ENCODE measurements around the gene SLC38A8. TPM values are rescaled to one million over a fixed set of nuclear protein-coding genes. Genes with fewer than 3 reads are reported as not detected.

Gene SLC38A8
- total RNA-seq, 4 donors from 2014 or later: not detected

GRCh38 chr16:84007965-84008364, 34.6 kb downstream of the SLC38A8 start:
- H3K4me3 ChIP-seq (ENCODE audit: low read depth, poor library complexity, severe bottlenecking): no peak overlapping the region
- TF ChIP-seq CTCF (IDR thresholded peaks at IDR 0.05): no peak
- no peak for TF ChIP-seq POLR2A (IDR thresholded peaks at IDR 0.05)
- WGBS, 2 donors: 54 to 66% methylated on average over 8 of the region's 8 CpGs
- intact Hi-C loops (cut with DNase I; ENCODE audit: low total_unique reads): no loop called here
- DNase-seq (ENCODE audit: low spot score in 2 of 2): no peak

- DNase-seq (ENCODE audit: low spot score in 2 of 2): no peak
- no peak overlapping the region for H3K4me3 ChIP-seq (ENCODE audit: low read depth, poor library complexity, severe bottlenecking)
- TF ChIP-seq POLR2A (IDR thresholded peaks at IDR 0.05): no peak
- TF ChIP-seq CTCF (IDR thresholded peaks at IDR 0.05): no peak
- intact Hi-C loops (cut with DNase I; ENCODE audit: low total_unique reads): no loop called here
- WGBS, 2 donors: 81 to 88% methylated on average over 4 of the region's 4 CpGs
These were observed 35.1 kb downstream of the SLC38A8 start for GRCh38 chr16:84007520-84007919.

GRCh38 chr16:84005391-84005790, 37.2 kb downstream of the SLC38A8 start:
- TF ChIP-seq POLR2A (IDR thresholded peaks at IDR 0.05): no peak
- TF ChIP-seq CTCF (IDR thresholded peaks at IDR 0.05): no peak
- DNase-seq (ENCODE audit: low spot score in 2 of 2): no peak
- H3K4me3 ChIP-seq (ENCODE audit: low read depth, poor library complexity, severe bottlenecking): no peak overlapping the region
- 71 to 74% methylated on average over 5 of the region's 5 CpGs for WGBS, 2 donors
- intact Hi-C loops (cut with DNase I; ENCODE audit: low total_unique reads): no loop called here

GRCh38 chr16:84004442-84004841, 38.2 kb downstream of the SLC38A8 start:
- intact Hi-C loops (cut with DNase I; ENCODE audit: low total_unique reads): no loop called here
- DNase-seq (ENCODE audit: low spot score in 2 of 2): no peak
- TF ChIP-seq CTCF (IDR thresholded peaks at IDR 0.05): no peak
- no peak for TF ChIP-seq POLR2A (IDR thresholded peaks at IDR 0.05)
- WGBS, 2 donors: 75 to 79% methylated on average over 7 of the region's 7 CpGs
- no peak overlapping the region for H3K4me3 ChIP-seq (ENCODE audit: low read depth, poor library complexity, severe bottlenecking)

GRCh38 chr16:84003038-84003437, 39.6 kb downstream of the SLC38A8 start:
- TF ChIP-seq POLR2A (IDR thresholded peaks at IDR 0.05): no peak
- no peak for TF ChIP-seq CTCF (IDR thresholded peaks at IDR 0.05)
- 80 to 85% methylated on average over 12 of the region's 12 CpGs for WGBS, 2 donors
- H3K4me3 ChIP-seq (ENCODE audit: low read depth, poor library complexity, severe bottlenecking): no peak overlapping the region
- intact Hi-C loops (cut with DNase I; ENCODE audit: low total_unique reads): no loop called here
- DNase-seq (ENCODE audit: low spot score in 2 of 2): no peak

- no peak for DNase-seq (ENCODE audit: low spot score in 2 of 2)
- H3K4me3 ChIP-seq (ENCODE audit: low read depth, poor library complexity, severe bottlenecking): no peak overlapping the region
- TF ChIP-seq POLR2A (IDR thresholded peaks at IDR 0.05) (no peak), CTCF (IDR thresholded peaks at IDR 0.05) (no peak)
- intact Hi-C loops (cut with DNase I; ENCODE audit: low total_unique reads): no loop called here
- WGBS, 2 donors: 86 to 91% methylated on average over 6 to 7 of the region's 7 CpGs
These were observed 40.9 kb downstream of the SLC38A8 start for GRCh38 chr16:84001726-84002125.

All from lower leg skin (tissue), 4 donors.